Activated CD8-positive, alpha-beta memory T cell treated with anti-CD3 and anti-CD28 coated beads, Interleukin-2, amount 50 U/mL, for 4 hours (primary cell): ENCODE measurements around the gene CRYBG1.

Experiments
- DNase-seq: peaks from one replicate; pipeline ENCODE4 v3.0.0-alpha.2; 2020

The CRYBG1 gene

GRCh38 chr6:106614166-106614565, 253.6 kb downstream of the CRYBG1 start:
- no peak for DNase-seq

DNA sequence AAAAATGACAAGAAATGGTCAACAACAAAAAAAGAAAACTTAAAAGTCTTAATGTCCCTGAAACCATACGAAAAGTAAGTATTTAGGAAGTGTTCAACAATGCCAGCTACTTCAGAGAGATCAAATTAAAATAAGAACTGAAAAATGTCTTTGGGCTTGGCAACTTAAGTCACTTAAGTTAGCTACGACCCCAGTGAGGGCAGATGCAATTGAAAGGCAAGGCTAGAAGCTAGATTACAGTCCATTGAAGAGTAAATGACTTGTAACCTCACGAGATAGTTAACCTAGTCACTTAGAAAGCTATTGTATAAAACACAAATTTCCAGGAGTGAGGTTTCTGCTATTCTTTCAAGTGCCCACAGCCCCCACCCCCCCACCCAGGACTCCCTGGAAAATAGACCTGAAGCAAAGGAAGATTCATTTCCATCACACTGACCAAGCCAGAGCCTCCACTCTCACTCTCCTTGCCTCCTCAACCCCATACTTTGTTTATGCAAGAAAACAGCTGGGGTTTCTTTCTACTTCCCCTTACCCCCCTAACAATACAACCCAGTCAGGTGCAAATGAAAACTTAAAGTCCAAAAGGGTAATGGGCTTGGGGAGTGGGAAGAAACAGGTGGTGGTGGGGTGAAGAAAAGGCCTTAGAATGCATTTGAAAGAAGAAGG, 254.2 kb downstream of the CRYBG1 start:
- no peak for DNase-seq

DNA sequence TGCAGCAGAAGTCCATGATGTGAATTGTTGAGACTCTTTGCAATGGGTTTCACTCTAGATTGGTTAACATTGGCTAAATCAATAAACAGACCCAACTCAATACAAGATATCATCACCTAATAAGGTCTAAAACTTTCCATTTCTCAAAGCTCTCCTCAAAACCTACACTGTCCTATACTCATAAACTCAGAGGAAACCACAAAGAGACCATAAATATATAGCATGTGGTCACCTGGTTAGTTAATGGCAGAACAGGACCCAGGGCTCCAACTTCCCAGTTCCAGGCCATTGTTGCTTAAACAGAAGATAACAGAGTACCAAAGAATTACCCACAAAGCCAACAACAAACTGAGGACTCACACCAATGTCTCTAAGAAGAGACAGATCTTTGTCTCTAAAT, 256.8 kb downstream of the CRYBG1 start:
- no peak for DNase-seq

GRCh38 chr6:106617857-106618256, 257.3 kb downstream of the CRYBG1 start:
- no peak for DNase-seq

- no peak for DNase-seq
Measured at GRCh38 chr6:106618324-106618723, 257.8 kb downstream of the CRYBG1 start.

- DNase-seq: no peak
Measured at GRCh38 chr6:106619223-106619622, 258.7 kb downstream of the CRYBG1 start.

GRCh38 chr6:106620931-106621672, 260.6 kb downstream of the CRYBG1 start:
- DNase-seq: no peak
